ENCODE measurements around the gene PHF24.
A peak's percentile ranks its signal among the peaks of the same experiment; 100 is the strongest.

The PHF24 gene

DNA sequence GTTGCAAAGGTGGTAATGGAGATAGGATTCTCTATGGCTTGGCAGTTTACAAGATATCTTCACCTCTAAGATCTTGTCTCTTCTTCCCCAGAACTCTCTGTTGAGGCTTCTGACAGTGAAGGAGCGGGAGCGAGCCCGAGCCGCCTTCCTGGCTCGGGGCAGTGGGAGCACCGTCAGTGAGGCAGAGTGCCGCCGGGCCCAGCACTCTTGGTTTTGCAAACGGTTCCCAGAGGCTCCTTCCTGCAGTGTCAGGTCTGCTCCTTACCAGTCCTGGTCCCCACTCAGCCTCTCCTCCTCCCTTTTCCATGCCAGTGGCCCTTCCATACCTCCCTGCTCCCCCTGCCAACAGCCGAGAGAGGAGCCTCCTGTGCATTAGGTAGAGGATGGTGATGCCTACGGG, 18.9 kb downstream of the PHF24 start:
- TF ChIP-seq, protein P1, sequence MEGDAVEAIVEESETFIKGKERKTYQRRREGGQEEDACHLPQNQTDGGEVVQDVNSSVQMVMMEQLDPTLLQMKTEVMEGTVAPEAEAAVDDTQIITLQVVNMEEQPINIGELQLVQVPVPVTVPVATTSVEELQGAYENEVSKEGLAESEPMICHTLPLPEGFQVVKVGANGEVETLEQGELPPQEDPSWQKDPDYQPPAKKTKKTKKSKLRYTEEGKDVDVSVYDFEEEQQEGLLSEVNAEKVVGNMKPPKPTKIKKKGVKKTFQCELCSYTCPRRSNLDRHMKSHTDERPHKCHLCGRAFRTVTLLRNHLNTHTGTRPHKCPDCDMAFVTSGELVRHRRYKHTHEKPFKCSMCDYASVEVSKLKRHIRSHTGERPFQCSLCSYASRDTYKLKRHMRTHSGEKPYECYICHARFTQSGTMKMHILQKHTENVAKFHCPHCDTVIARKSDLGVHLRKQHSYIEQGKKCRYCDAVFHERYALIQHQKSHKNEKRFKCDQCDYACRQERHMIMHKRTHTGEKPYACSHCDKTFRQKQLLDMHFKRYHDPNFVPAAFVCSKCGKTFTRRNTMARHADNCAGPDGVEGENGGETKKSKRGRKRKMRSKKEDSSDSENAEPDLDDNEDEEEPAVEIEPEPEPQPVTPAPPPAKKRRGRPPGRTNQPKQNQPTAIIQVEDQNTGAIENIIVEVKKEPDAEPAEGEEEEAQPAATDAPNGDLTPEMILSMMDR (IDR thresholded peaks at IDR 0.05; ENCODE audit: control extremely low read depth, extremely low read depth, low read depth, missing control alignments) = no peak
- CTCF ChIA-PET = interaction anchor here (1.5 kb wide), 1 partner anchor 80 kb away, joined by 3 read pairs; no protein-coding TSS in a partner anchor
- POLR2A ChIA-PET = no interaction called here
- DNase-seq (ENCODE audit: extremely low spot score) = no peak

DNA sequence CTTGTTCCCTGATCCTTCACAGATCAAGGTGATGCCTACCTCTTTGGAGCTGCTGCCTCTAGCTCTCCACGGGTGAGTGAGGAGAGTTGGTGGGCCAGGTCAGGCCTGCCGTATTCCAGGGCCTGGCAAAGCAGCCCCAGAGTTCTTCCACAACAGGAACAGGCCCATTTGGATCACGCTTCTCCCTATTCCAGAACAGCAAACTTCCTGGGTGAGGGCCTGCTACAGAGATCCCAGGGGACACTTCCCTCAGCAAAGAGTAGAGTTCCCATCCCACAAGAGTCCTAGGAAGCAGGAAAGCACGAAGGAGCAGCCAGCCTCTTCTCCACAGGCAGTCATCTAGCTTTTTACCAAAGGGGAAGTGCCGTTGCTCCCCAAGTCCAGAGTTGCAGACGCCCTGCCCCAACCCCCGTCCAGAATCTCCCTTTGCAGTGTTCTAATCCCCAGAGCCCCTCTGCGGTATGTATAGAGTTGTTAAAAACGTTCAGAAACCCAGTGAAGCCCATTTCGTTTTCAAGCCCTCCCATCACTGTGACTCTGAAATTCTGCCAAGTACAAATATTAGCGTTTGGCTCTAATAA, 22.2 kb downstream of the PHF24 start:
- ChIA-PET POLR2A (no interaction called here), CTCF (interaction anchor here (1.4 to 4.3 kb wide), 5 partner anchors 10 to 80 kb away, joined by 3 to 33 read pairs (median 5); partner anchors contain the start of gene DNAJB5)
- DNase-seq (ENCODE audit: extremely low spot score) = no peak
- TF ChIP-seq, protein P1 (IDR thresholded peaks at IDR 0.05; ENCODE audit: control extremely low read depth, extremely low read depth, low read depth, missing control alignments) = no peak

DNA sequence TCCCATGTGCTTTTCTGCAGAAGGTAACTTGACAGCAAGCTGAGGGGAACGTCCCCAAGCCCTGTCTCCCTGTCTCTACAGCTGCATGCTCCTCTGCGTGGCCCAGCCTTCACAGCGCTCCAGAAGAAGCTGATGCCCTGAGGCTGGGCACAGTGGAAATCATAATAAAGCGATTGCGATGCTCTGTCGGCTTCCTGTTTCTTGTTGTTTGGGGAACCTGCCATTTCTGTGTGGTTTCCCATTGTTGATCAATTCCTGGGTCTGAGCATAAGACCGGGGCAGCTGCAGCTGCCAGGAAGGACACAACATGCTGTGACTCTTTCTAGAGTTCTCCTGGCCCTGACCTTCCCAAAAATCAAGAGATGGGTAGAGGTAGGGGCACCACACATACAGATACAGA, 24.3 kb downstream of the PHF24 start:
- POLR2A ChIA-PET = no interaction called here
- CTCF ChIA-PET = interaction anchor here (0.6 to 4.9 kb wide), 7 partner anchors 9 to 135 kb away, joined by 3 to 42 read pairs (median 5); no protein-coding TSS in a partner anchor
- no peak for DNase-seq (ENCODE audit: extremely low spot score)
- TF ChIP-seq, protein P1 (IDR thresholded peaks at IDR 0.05; ENCODE audit: control extremely low read depth, extremely low read depth, low read depth, missing control alignments) = no peak

DNA sequence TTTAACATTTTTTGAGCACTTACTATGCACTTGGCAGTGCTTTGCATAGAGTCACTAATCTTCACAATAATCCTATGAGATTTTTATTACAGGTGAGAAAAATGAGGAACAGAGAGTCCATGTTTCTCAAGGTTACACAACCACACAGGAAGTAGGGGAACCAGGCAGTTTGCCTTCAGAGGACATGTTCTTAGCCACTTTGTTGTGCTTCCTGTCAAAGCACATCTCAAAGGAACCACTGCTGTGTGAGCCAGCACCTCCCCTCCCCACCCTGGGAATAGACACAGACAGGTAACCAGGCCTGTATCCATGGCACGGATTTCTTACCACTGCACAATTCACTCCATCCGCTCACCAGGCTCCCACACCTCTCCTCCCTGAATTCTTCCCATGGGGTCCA, 25.1 kb downstream of the PHF24 start:
- peak; percentile 36 for DNase-seq (ENCODE audit: extremely low spot score)
- TF ChIP-seq, protein P1 (IDR thresholded peaks at IDR 0.05; ENCODE audit: control extremely low read depth, extremely low read depth, low read depth, missing control alignments) = no peak
- CTCF ChIA-PET = interaction anchor here (1.2 to 4.9 kb wide), 4 partner anchors 9 to 83 kb away, joined by 3 to 42 read pairs (median 18); no protein-coding TSS in a partner anchor
- POLR2A ChIA-PET = no interaction called here

DNA sequence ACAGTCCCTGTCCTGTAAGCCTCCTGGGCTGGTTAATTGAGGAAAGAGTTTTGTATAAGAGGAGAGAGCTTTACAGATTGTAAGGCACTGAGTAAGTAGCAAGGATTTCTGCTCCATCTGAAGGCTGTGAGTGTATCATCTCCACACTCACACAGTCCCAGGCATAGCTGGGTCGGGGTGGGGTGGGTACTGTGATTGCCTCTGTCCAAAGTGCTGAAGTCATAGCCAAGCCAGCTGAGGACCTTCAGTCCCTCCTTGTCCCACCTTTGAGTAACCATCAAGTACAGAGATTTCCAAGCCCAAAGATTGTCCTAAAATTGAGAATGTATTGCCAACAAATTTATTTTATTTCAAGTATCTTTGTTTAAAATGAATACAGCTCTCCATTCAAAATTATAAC, 26.0 kb downstream of the PHF24 start:
- CTCF ChIA-PET = interaction anchor here (0.9 to 4.9 kb wide), 18 partner anchors 8 to 308 kb away, joined by 3 to 67 read pairs (median 6); a partner anchor contains a TSS
- TF ChIP-seq, protein P1 (IDR thresholded peaks at IDR 0.05; ENCODE audit: control extremely low read depth, extremely low read depth, low read depth, missing control alignments) = no peak
- POLR2A ChIA-PET = no interaction called here
- DNase-seq (ENCODE audit: extremely low spot score) = no peak

DNA sequence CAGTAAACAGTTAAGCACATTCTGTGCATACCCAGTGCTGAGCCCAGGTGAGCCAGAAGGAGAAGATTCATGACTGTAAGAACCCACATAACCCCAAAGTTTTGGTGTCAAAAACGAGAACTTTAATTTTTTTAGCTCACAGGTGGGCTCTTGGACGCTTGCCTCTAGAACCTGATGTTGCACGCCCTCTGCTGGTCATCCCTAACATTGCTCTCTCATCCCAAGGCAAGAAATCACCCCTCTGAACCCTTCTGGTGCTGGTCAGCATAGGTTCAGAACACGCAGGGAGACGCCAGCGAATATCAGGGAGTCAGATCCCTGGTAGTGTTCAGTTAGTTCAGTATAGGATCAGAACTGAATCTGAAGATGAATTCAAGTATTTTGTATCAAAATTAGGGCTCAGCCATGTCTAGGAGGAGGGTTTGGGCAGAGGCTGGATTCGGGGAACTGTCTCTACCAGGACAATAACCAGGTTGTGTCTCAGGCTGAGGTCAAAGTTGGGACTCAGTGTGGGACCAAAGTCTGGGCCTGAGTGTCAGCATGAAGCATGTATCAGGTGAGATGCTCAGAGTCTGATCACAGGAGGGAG, 27.3 kb downstream of the PHF24 start:
- DNase-seq (ENCODE audit: extremely low spot score) = no peak
- ChIA-PET POLR2A (no interaction called here), CTCF (interaction anchor here (0.6 to 4.9 kb wide), 38 partner anchors 10 to 626 kb away, joined by 3 to 67 read pairs (median 3); partner anchors contain the start of genes ATOSB and STOML2)
- TF ChIP-seq, protein P1 (IDR thresholded peaks at IDR 0.05; ENCODE audit: control extremely low read depth, extremely low read depth, low read depth, missing control alignments) = peak; percentile 77

Measured in GM10248 (cell line).